CD4-positive, alpha-beta T cell (primary cell): ENCODE data around the gene SLC25A13. TPM values are rescaled to one million over a fixed set of nuclear protein-coding genes. Genes with fewer than 3 reads are reported as not detected.
A peak's percentile ranks its signal among the peaks of the same experiment; 100 is the strongest.
"Not testable (repeated sequence)": the region's sequence is repeated elsewhere in the genome, so short reads cannot be mapped to it uniquely, and the experiment has no call there.

Source experiments
- ATAC-seq: fragments of 200-7000 bp; cut with Tn5 transposase; one replicate; pipeline ENCODE4 v1.10.0; 2022; ENCODE audit warnings: mild to moderate bottlenecking; ENCODE audit not compliant: poor library complexity
- CTCF ChIA-PET: fragments of 350-600 bp; sonication (Branson Sonifier 250); formaldehyde crosslinking; loops from one replicate; lab custom pipeline; 2021; ENCODE audit warnings: antibody characterized with exemption, inconsistent platforms; lab: Charles Lee
- POLR2A ChIA-PET: fragments of 350-600 bp; sonication (Branson Sonifier 250); formaldehyde crosslinking; loops from one replicate; lab custom pipeline; 2021; ENCODE audit warnings: antibody characterized with exemption, inconsistent platforms; lab: Charles Lee
- DNase-seq, 14 experiments: peaks; one replicate each; pipeline ENCODE4 v3.0.0-alpha.2; 2013 to 2020; ENCODE audit warnings: mixed read lengths in 2 of 14
- H3K27ac ChIP-seq, 2 donors: one replicate each; pipeline versions ENCODE4 v1.5.1 to v1.7.0; 2013; ENCODE audit warnings: low read length in 2 of 2, low read depth in 1 of 2, mild to moderate bottlenecking in 1 of 2
- H3K27me3 ChIP-seq, 2 experiments: 1 replicate in 1 of 2; 2 replicates in 1 of 2; pipeline versions ENCODE4 v1.6.1 to v1.7.0; 2013; ENCODE audit warnings: low read length in 2 of 2, control low read depth in 1 of 2, mild to moderate bottlenecking in 1 of 2, moderate library complexity in 1 of 2; ENCODE audit not compliant: insufficient read depth in 2 of 2, control insufficient read depth in 1 of 2
- H3K36me3 ChIP-seq: one replicate; pipeline ENCODE4 v1.6.1; 2013; ENCODE audit warnings: low read length, control low read depth; ENCODE audit not compliant: insufficient read depth
- H3K4me1 ChIP-seq: one replicate; pipeline ENCODE4 v1.6.1; 2013; ENCODE audit warnings: low read length, control low read depth; ENCODE audit not compliant: insufficient read depth
- H3K4me3 ChIP-seq: one replicate; pipeline ENCODE4 v1.5.1; 2013; ENCODE audit warnings: mild to moderate bottlenecking, low read length, moderate library complexity
- H3K9me3 ChIP-seq, 2 experiments: 1 replicate in 1 of 2; 2 replicates in 1 of 2; pipeline versions ENCODE4 v1.6.1 to v1.7.0; 2013; ENCODE audit warnings: low read length in 2 of 2, mild to moderate bottlenecking in 2 of 2, control low read depth in 1 of 2, moderate library complexity in 1 of 2; ENCODE audit not compliant: control insufficient read depth in 1 of 2, insufficient read depth in 1 of 2
- H3K27ac Mint-ChIP-seq: one replicate; pipeline ENCODE4 v1.8.0; 2020; ENCODE audit warnings: mixed read lengths
- H3K27me3 Mint-ChIP-seq: one replicate; pipeline ENCODE4 v1.8.0; 2021; ENCODE audit warnings: mixed read lengths
- H3K36me3 Mint-ChIP-seq: one replicate; pipeline ENCODE4 v1.8.0; 2021; ENCODE audit warnings: low read depth, mixed read lengths
- H3K4me1 Mint-ChIP-seq: one replicate; pipeline ENCODE4 v1.8.0; 2021; ENCODE audit warnings: low read depth, mixed read lengths
- H3K4me3 Mint-ChIP-seq: one replicate; pipeline ENCODE4 v1.8.0; 2020; ENCODE audit warnings: mild to moderate bottlenecking, mixed read lengths
- H3K9me3 Mint-ChIP-seq: one replicate; pipeline ENCODE4 v1.8.0; 2020; ENCODE audit warnings: mixed read lengths
- intact Hi-C, 2 experiments: fragments of 100-400 bp; cut with DNase I in 1 of 2; cut with micrococcal nuclease in 1 of 2; formaldehyde crosslinking; loops; one replicate each; pipeline versions ENCODE4 v1.15.1 to v1.9.0; 2023 to 2025; cut with DNase I, micrococcal nuclease
- total RNA-seq, 174 experiments: library from RNA in 2 of 174; stranded (reverse) in 2 of 174; gene quantifications; one replicate each; pipeline ENCODE4 v1.2.3 and lab custom pipeline; 2021 to 2026
- TF ChIP-seq, protein P1 (sequence below): fragments of 200-600 bp; IDR thresholded peaks from one replicate; pipeline ENCODE4 v1.8.0; 2022; ENCODE audit warnings: antibody characterized with exemption, mild to moderate bottlenecking

SLC25A13 gene
- total RNA-seq, 2 experiments from 2014 or later = 12.7 to 13.5 TPM

DNA sequence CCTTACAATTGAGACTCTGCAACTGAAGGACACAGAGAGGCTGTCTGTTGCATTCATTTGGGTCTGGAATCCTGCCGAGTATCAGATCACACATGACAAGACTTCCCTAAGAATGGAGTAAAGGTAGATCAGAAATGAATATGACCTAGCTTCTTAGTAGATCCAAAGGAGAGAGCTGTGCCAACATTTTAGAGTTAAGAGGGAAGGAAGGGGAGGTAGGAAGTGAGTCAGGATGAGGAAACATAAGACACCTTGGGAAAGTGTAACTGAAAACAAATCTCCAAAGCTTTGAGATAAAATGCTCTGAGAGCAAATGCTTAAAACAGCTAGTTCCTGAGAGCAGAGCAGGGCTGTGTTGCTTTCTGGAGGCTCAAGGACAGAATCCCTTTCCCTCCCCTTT, 6.1 kb upstream of the SLC25A13 start:
- no peak for ATAC-seq
- no peak for DNase-seq
- Histone ChIP-seq H3K4me3 (no peak overlapping the region), H3K27ac (no peak overlapping the region), H3K36me3 (no peaks in the 10 kb centered on the region), H3K4me1 (no peaks in the 10 kb centered on the region), H3K9me3 (no peaks in the 10 kb centered on the region), H3K27me3 (no peaks in the 10 kb centered on the region)
- POLR2A ChIA-PET = no interaction called here
- no peaks in the 10 kb centered on the region for H3K4me1 Mint-ChIP-seq
- no peaks in the 10 kb centered on the region for H3K9me3 Mint-ChIP-seq
- H3K27me3 Mint-ChIP-seq = no peaks in the 10 kb centered on the region
- no peaks in the 10 kb centered on the region for H3K36me3 Mint-ChIP-seq
- TF ChIP-seq, protein P1, sequence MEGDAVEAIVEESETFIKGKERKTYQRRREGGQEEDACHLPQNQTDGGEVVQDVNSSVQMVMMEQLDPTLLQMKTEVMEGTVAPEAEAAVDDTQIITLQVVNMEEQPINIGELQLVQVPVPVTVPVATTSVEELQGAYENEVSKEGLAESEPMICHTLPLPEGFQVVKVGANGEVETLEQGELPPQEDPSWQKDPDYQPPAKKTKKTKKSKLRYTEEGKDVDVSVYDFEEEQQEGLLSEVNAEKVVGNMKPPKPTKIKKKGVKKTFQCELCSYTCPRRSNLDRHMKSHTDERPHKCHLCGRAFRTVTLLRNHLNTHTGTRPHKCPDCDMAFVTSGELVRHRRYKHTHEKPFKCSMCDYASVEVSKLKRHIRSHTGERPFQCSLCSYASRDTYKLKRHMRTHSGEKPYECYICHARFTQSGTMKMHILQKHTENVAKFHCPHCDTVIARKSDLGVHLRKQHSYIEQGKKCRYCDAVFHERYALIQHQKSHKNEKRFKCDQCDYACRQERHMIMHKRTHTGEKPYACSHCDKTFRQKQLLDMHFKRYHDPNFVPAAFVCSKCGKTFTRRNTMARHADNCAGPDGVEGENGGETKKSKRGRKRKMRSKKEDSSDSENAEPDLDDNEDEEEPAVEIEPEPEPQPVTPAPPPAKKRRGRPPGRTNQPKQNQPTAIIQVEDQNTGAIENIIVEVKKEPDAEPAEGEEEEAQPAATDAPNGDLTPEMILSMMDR = no peak
- intact Hi-C loops = loop anchor here in 1 of 2 experiments (10.0 kb wide), 1 partner anchor 377 kb away; the partner anchor contains the start of gene SEM1
- CTCF ChIA-PET = no interaction called here
- H3K27ac Mint-ChIP-seq = no peak overlapping the region
- no peak overlapping the region for H3K4me3 Mint-ChIP-seq

GRCh38 chr7:96327429-96327828, 5.5 kb upstream of the SLC25A13 start:
- no peaks in the 10 kb centered on the region for H3K4me1 Mint-ChIP-seq
- no peaks in the 10 kb centered on the region for H3K36me3 Mint-ChIP-seq
- Histone ChIP-seq H3K9me3 (no peaks in the 10 kb centered on the region), H3K27ac (no peak overlapping the region), H3K4me1 (peaks cover under 1% of the 10 kb centered on the region), H3K4me3 (no peak overlapping the region), H3K27me3 (no peaks in the 10 kb centered on the region), H3K36me3 (no peaks in the 10 kb centered on the region)
- intact Hi-C loops = loop anchor here in 1 of 2 experiments (10.0 kb wide), 1 partner anchor 377 kb away; the partner anchor contains the start of gene SEM1
- TF ChIP-seq, protein P1 = no peak
- no peaks in the 10 kb centered on the region for H3K9me3 Mint-ChIP-seq
- DNase-seq = no peak
- ChIA-PET POLR2A (no interaction called here), CTCF (no interaction called here)
- no peak overlapping the region for H3K4me3 Mint-ChIP-seq
- H3K27ac Mint-ChIP-seq = no peak overlapping the region
- no peak for ATAC-seq
- H3K27me3 Mint-ChIP-seq = no peaks in the 10 kb centered on the region

DNA sequence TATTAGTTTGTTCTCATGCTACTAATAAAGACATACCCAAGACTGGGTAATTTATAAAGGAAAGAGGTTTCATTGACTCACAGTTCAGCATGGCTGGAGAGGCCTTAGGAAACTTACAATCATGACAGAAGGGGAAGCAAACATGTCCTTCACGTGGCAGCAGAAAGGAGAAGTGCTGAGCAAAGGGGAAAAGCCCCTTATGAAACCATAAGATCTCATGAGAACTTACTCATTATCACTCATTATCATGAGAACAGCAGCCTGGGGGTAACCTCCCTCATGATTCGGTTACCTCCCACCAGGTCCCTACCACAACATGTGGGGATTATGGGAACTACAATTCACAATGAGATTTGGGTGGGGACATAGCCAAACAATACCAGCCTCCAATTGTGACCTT, 4.9 kb upstream of the SLC25A13 start:
- H3K4me3 ChIP-seq, POLR2A ChIA-PET, H3K9me3 ChIP-seq, H3K27ac ChIP-seq, ATAC-seq, CTCF ChIA-PET, H3K36me3 Mint-ChIP-seq, H3K4me1 ChIP-seq, H3K27me3 ChIP-seq, H3K9me3 Mint-ChIP-seq, H3K27ac Mint-ChIP-seq, H3K27me3 Mint-ChIP-seq, H3K36me3 ChIP-seq, H3K4me3 Mint-ChIP-seq, H3K4me1 Mint-ChIP-seq: not testable (repeated sequence)
- intact Hi-C loops = loop anchor here in 1 of 2 experiments (10.0 kb wide), 1 partner anchor 378 kb away; the partner anchor contains the start of gene SEM1
- peak in 2 of 14 experiments; percentile 43 to 66 for DNase-seq
